Thoracic aorta (tissue), 2 donors: Measurements from ENCODE around the gene C10orf95. TPM values are rescaled to one million over a fixed set of nuclear protein-coding genes. Genes with fewer than 3 reads are reported as not detected.
A peak's percentile ranks its signal among the peaks of the same experiment; 100 is the strongest.
"Not testable (repeated sequence)": the region's sequence is repeated elsewhere in the genome, so short reads cannot be mapped to it uniquely, and the experiment has no call there.

Source experiments
- ATAC-seq: fragments of 150-250 bp; one replicate; pipeline ENCODE4 v1.8.0; 2017; ENCODE audit warnings: low read depth; ENCODE audit not compliant: insufficient number of reproducible peaks, low FRiP score
- DNase-seq: peaks from one replicate; pipeline ENCODE4 v3.0.0-alpha.2; 2020; ENCODE audit warnings: low spot score
- H3K27ac ChIP-seq, 2 donors: fragments of 200-600 bp; sonication (generic); 1 replicate in 1 of 2; 2 replicates in 1 of 2; pipeline ENCODE4 v1.5.1; 2016; ENCODE audit warnings: mild to moderate bottlenecking in 2 of 2, moderate library complexity in 2 of 2
- H3K27me3 ChIP-seq: fragments of 200-600 bp; sonication (generic); replicated peaks from 2 replicates; pipeline ENCODE4 v1.6.0; 2016; ENCODE audit warnings: mild to moderate bottlenecking; ENCODE audit not compliant: insufficient read depth
- H3K36me3 ChIP-seq: fragments of 200-600 bp; sonication (generic); one replicate; pipeline ENCODE4 v1.5.1; 2016
- H3K4me1 ChIP-seq, 2 donors: fragments of 200-600 bp; sonication (generic); 1 replicate in 1 of 2; 2 replicates in 1 of 2; pipeline versions ENCODE4 v1.5.1 to v1.6.0; 2016; ENCODE audit warnings: low read depth in 2 of 2, mild to moderate bottlenecking in 1 of 2; ENCODE audit not compliant: control insufficient read depth in 1 of 2
- H3K4me3 ChIP-seq: fragments of 200-600 bp; sonication (generic); 2 replicates; pipeline ENCODE4 v1.5.1; 2016; ENCODE audit warnings: mild to moderate bottlenecking
- H3K9me3 ChIP-seq: fragments of 200-600 bp; sonication (generic); 2 replicates; pipeline ENCODE4 v1.5.1; 2016
- total RNA-seq, 2 donors: library from RNA; depleted of rRNA; stranded (reverse); fragments of >200 nt; gene quantifications; one replicate each; pipeline versions ENCODE4 v1.1.0 to v1.2.3, GENCODE V29; 2016
- TF ChIP-seq, protein P1 (sequence below): fragments of 200-600 bp; sonication (generic); IDR thresholded peaks from one replicate; pipeline ENCODE4 v1.5.1; 2019; ENCODE audit warnings: antibody characterized with exemption

The C10orf95 gene, protein sequence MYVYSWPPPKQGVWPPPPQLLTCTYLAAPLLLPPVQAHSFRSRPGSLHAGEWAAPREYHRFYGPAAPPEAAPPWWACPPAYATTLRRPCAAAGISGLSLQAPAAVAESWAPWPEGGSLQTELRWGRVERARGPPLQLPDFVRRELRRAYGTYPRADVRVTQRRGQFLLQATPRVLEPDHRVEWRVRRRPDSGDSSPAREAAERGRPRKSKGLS
- not detected for total RNA-seq

DNA sequence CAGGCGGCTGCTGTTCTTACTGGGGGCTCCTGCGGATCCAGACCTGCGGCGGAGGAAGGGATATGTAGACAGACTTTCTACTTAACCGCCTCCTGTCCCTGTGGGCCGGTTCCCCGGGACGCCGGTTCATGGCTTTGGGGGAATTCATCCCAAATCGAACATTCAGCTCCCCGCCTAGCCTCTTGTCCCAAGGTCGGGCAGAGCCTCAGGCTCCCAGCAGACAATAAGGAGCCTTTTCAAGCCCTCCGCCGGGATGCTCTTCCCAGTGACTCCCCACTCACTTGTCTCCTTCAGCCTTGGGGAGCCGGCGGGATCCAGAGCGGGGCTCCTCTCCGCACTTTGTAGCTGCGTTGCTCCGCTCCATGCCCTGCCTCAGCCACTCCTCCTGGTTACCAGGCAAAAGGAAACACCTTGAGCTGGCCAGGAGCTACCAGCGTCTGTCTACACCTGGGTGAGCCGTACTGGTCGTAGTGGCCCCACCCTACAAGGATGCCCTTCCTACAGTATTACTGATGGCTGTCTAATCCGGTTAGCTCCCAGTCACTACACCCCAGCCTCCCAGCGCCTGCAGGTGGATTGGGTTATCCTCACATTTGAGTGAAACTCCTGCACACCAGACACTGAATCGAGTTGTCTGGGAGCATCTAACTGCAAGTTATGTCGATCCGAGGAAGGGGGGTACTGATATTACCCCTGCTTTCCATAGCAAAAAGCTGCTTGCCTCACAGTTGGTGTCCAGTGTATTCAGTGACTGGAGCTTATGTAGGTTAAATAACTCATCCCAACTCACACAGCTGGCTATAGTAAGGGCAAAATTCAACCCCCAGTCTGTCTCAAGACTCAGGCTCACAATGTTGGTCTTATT, at the start of gene C10orf95:
TSS of gene C10orf95 (minus strand) at position 439 of the 865 bp plus-strand sequence. CDS start 450 bp downstream, outside the sequence.
- no peak for ATAC-seq
- no peaks in the 10 kb centered on the region for H3K36me3 ChIP-seq
- no peak for DNase-seq
- H3K4me1 ChIP-seq = peaks cover 0 to 18% of the 10 kb centered on the region in 2 donors
- no peaks in the 10 kb centered on the region for H3K27me3 ChIP-seq
- peak within 1 kb of the TSS; percentile 90 for H3K4me3 ChIP-seq
- H3K9me3 ChIP-seq = no peaks in the 10 kb centered on the region
- TF ChIP-seq, protein P1, sequence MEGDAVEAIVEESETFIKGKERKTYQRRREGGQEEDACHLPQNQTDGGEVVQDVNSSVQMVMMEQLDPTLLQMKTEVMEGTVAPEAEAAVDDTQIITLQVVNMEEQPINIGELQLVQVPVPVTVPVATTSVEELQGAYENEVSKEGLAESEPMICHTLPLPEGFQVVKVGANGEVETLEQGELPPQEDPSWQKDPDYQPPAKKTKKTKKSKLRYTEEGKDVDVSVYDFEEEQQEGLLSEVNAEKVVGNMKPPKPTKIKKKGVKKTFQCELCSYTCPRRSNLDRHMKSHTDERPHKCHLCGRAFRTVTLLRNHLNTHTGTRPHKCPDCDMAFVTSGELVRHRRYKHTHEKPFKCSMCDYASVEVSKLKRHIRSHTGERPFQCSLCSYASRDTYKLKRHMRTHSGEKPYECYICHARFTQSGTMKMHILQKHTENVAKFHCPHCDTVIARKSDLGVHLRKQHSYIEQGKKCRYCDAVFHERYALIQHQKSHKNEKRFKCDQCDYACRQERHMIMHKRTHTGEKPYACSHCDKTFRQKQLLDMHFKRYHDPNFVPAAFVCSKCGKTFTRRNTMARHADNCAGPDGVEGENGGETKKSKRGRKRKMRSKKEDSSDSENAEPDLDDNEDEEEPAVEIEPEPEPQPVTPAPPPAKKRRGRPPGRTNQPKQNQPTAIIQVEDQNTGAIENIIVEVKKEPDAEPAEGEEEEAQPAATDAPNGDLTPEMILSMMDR = no peak
- H3K27ac ChIP-seq = peak within 1 kb of the TSS; percentile 61 to 66

DNA sequence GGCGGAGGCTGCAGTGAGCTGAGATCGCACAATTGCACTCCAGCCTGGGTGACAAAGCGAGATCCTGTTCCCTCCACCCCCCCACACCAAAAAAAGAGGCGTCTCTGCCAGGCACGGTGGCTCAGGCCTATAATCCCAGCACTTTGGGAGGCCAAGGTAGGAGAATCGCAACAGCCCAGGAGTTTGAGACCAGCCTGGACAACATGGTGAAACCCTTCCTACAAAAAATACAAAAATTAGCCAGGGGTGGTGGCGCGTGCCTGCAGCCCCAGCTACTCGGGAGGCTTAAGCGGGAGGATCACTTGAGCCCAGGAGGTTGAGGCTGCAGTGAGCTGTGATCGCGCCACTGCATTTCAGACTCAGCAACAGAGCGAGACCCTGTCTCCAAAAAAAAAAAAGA, 49.3 kb upstream of the C10orf95 start:
- peaks cover 24 to 45% of the 10 kb centered on the region in 2 donors for H3K4me1 ChIP-seq
- peak overlapping the region; percentile 93 for H3K4me3 ChIP-seq
- peak overlapping the region in 1 of 2 donors; percentile 90 for H3K27ac ChIP-seq
- H3K9me3 ChIP-seq, H3K36me3 ChIP-seq, ATAC-seq, DNase-seq, H3K27me3 ChIP-seq: not testable (repeated sequence)

DNA sequence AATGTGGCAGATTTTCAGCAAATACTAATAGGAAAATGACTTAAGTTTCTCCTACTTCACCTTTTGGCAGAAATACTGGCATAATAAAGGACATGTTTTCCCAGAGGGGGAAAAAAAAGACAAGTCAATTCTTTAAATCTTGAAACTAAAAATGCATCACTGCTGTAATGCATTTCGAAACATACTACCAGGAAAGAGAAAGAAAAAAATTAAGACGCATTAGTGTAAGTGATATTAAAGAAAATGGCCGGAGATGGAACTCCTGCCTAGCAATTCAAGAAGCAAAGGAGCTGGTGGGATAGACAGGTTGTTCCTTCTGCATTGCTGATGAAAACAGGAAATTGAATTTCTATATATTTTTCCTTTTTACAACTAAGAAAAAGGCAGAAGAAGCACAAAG, 48.0 kb upstream of the C10orf95 start:
- H3K4me3 ChIP-seq = no peak overlapping the region
- TF ChIP-seq, protein P1 = no peak
- no peak for ATAC-seq
- peaks cover 6% of the 10 kb centered on the region for H3K36me3 ChIP-seq
- H3K9me3 ChIP-seq = no peaks in the 10 kb centered on the region
- H3K27ac ChIP-seq = no peak overlapping the region
- no peaks in the 10 kb centered on the region for H3K27me3 ChIP-seq
- DNase-seq = no peak
- H3K4me1 ChIP-seq = peaks cover 18 to 36% of the 10 kb centered on the region in 2 donors

DNA sequence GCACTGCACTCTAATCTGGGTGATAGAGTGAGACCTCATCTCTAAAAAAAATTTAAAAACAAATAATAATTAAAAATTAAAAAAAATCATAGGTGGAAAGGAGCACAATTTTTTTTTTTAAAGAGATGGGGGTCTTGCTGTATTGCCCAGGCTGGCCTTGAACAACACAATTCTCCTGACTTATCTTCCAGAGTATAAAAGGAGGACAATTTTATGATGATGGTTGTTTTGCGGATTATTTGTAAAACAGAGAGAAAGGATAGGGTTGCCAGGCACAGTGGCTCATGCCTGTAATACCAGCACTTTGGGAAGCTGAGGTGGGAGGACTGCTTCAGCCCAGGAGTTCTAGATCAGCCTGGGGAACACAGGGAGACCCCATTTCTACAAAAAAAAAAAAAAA, 46.2 kb upstream of the C10orf95 start:
- H3K4me1 ChIP-seq = peaks cover 20 to 42% of the 10 kb centered on the region in 2 donors
- no peak for ATAC-seq
- H3K27ac ChIP-seq = no peak overlapping the region

DNA sequence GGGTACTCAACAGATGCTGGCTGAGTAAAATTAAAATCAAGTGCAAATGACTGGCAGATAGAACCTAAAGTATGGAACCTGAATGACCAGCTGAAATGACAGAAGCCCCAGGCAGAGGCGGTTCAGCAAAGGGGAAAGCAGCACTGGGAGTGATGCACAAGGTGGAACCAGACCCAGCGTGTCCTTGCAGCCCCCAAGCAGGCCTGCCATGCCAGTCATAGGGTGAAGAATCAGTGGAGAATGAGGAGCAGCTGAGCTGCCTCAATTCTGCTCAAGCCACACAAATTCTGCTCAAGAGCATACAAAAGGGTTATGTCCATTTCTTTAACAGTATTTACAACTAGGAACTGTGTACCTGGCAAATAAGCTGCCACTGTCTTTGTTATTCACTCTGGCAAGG, 42.4 kb upstream of the C10orf95 start:
- TF ChIP-seq, protein P1 = no peak
- peak overlapping the region in 1 of 2 donors; percentile 38 for H3K27ac ChIP-seq

More for the DNA sequence above, 46.2 kb upstream of the C10orf95 start:
- Histone ChIP-seq H3K9me3 (no peaks in the 10 kb centered on the region), H3K36me3 (peaks cover 6% of the 10 kb centered on the region), H3K27me3 (no peaks in the 10 kb centered on the region), H3K4me3 (no peak overlapping the region)
- TF ChIP-seq, protein P1 = no peak
- DNase-seq = no peak

More for the DNA sequence above, 42.4 kb upstream of the C10orf95 start:
- peaks cover 10 to 30% of the 10 kb centered on the region in 2 donors for H3K4me1 ChIP-seq
- no peaks in the 10 kb centered on the region for H3K9me3 ChIP-seq
- DNase-seq = no peak
- no peak for ATAC-seq
- H3K27me3 ChIP-seq = no peaks in the 10 kb centered on the region
- H3K4me3 ChIP-seq = no peak overlapping the region
- peaks cover 22% of the 10 kb centered on the region for H3K36me3 ChIP-seq
